Astrocyte (in vitro differentiated cells and primary cell): ENCODE results near the gene JAKMIP1. TPM values are rescaled to one million over a fixed set of nuclear protein-coding genes. Genes with fewer than 3 reads are reported as not detected.

Experiments
- DNase-seq: peaks from one replicate; pipeline ENCODE4 v3.0.0-alpha.2; 2010; ENCODE audit warnings: low read depth
- FAIRE-seq: peaks from 2 replicates; lab custom pipeline; 2011; peaks lifted over from hg19 to GRCh38; lab: Jason Lieb, UNC
- H2AFZ ChIP-seq: 2 replicates; pipeline ENCODE4 v1.6.0; 2012; ENCODE audit warnings: low read depth, low read length, inconsistent platforms
- H3K27ac ChIP-seq: 2 replicates; pipeline ENCODE4 v1.5.1; 2011; ENCODE audit warnings: low read depth, low read length, inconsistent platforms
- H3K27me3 ChIP-seq: 2 replicates; pipeline ENCODE4 v1.6.0; 2011; ENCODE audit warnings: low read length, inconsistent platforms; ENCODE audit not compliant: insufficient read depth
- H3K36me3 ChIP-seq: 2 replicates; pipeline ENCODE4 v1.5.1; 2011; ENCODE audit warnings: low read length, inconsistent platforms; ENCODE audit not compliant: insufficient read depth
- H3K4me1 ChIP-seq: 2 replicates; pipeline ENCODE4 v1.5.1; 2011; ENCODE audit warnings: low read length, inconsistent platforms; ENCODE audit not compliant: insufficient read depth
- H3K4me2 ChIP-seq: 2 replicates; pipeline ENCODE4 v1.6.0; 2012; ENCODE audit warnings: low read length, inconsistent platforms
- H3K4me3 ChIP-seq: 2 replicates; pipeline ENCODE4 v1.5.1; 2011; ENCODE audit warnings: low read depth, mild to moderate bottlenecking, low read length, inconsistent platforms; ENCODE audit not compliant: insufficient read depth
- H3K79me2 ChIP-seq: 2 replicates; pipeline ENCODE4 v1.6.0; 2012; ENCODE audit warnings: mild to moderate bottlenecking, low read length, inconsistent platforms; ENCODE audit not compliant: insufficient read depth
- H3K9ac ChIP-seq: 2 replicates; pipeline ENCODE4 v1.6.0; 2012; ENCODE audit warnings: mild to moderate bottlenecking, low read length, inconsistent platforms
- H3K9me3 ChIP-seq: 2 replicates; pipeline ENCODE4 v1.5.1; 2012; ENCODE audit warnings: low read depth, mild to moderate bottlenecking, low read length, inconsistent platforms; ENCODE audit not compliant: insufficient read depth
- H4K20me1 ChIP-seq: 2 replicates; pipeline ENCODE4 v1.6.0; 2012; ENCODE audit warnings: low read length, inconsistent platforms; ENCODE audit not compliant: insufficient read depth
- H3K27ac Mint-ChIP-seq: one replicate; pipeline ENCODE4 v1.8.0; 2021; ENCODE audit warnings: mild to moderate bottlenecking, mixed read lengths; ENCODE audit not compliant: unreplicated experiment
- H3K27me3 Mint-ChIP-seq: one replicate; pipeline ENCODE4 v1.8.0; 2021; ENCODE audit warnings: low read depth, mixed read lengths; ENCODE audit not compliant: unreplicated experiment
- H3K36me3 Mint-ChIP-seq: one replicate; pipeline ENCODE4 v1.8.0; 2021; ENCODE audit warnings: low read depth, mixed read lengths; ENCODE audit not compliant: unreplicated experiment
- H3K4me1 Mint-ChIP-seq: one replicate; pipeline ENCODE4 v1.8.0; 2021; ENCODE audit warnings: low read depth, mixed read lengths; ENCODE audit not compliant: unreplicated experiment
- H3K4me3 Mint-ChIP-seq: one replicate; pipeline ENCODE4 v1.8.0; 2021; ENCODE audit warnings: mild to moderate bottlenecking, moderate library complexity, mixed read lengths; ENCODE audit not compliant: unreplicated experiment
- H3K9me3 Mint-ChIP-seq: one replicate; pipeline ENCODE4 v1.8.0; 2021; ENCODE audit warnings: mild to moderate bottlenecking, mixed read lengths; ENCODE audit not compliant: unreplicated experiment
- EZH2 ChIP-seq: IDR thresholded peaks from 2 replicates; pipeline ENCODE4 v1.6.1; 2012; ENCODE audit warnings: mild to moderate bottlenecking, low read length, inconsistent platforms; ENCODE audit not compliant: insufficient read depth
- total RNA-seq: library from RNA; stranded (reverse); gene quantifications from 2 replicates; pipeline ENCODE4 v1.2.1, GENCODE V29; 2021
- TF ChIP-seq, protein P1 (sequence below): IDR thresholded peaks from 2 replicates; pipeline ENCODE4 v1.5.1; 2011; ENCODE audit warnings: low read depth, mild to moderate bottlenecking, inconsistent platforms, low read length, moderate library complexity; ENCODE audit not compliant: insufficient read depth

Gene JAKMIP1
- total RNA-seq, 1 donor from 2014 or later, result 0.50 TPM

DNA sequence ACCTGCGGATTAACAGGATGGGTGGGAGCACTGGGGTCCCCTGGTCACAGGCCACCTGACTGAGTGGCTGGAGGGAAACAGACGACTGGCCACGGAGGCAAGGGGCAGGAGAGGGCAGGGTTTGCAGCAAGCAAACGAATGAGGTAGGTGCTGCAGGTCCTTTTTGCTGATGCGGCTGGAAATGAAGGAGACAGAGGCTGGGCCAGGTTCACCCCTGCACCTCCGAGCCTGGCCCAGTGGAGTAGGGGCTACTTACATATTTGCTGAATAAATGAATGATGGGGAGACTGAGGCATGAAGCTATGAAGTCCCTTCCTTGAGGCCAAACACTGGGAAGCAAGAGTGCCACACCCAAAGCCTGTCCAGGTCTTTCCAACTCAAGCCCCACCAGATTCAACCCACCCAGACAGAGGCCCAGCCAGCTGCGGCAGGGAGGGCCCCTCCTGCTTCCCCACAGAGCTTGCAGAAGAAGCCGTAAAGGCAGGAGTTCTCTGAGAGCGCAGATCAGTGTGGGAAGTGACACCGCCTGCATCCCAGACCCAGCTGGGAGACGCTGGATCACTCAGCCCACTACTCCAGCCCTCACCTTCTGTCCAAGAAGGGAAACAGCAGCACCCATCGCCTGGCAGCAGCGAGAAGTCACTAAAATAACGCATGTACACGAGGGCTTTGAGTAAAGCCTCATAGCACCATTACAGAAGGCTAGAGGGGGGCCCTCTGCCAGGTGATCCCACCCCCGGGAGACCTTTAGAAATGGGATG is 146.0 kb downstream of the JAKMIP1 start:
- peaks cover 9% of the 10 kb centered on the region for H3K27me3 Mint-ChIP-seq
- no peak overlapping the region for H3K27ac ChIP-seq
- peaks cover 19% of the 10 kb centered on the region for H3K9me3 Mint-ChIP-seq
- H3K27ac Mint-ChIP-seq, result no peak overlapping the region
- peaks cover 16% of the 10 kb centered on the region for H3K9me3 ChIP-seq
- no peak overlapping the region for H2AFZ ChIP-seq
- no peaks in the 10 kb centered on the region for H3K36me3 ChIP-seq
- H4K20me1 ChIP-seq, result no peaks in the 10 kb centered on the region
- H3K4me3 ChIP-seq, result no peak overlapping the region
- no peak for DNase-seq
- H3K4me1 ChIP-seq, result no peaks in the 10 kb centered on the region
- H3K9ac ChIP-seq, result no peak overlapping the region
- H3K4me1 Mint-ChIP-seq, result no peaks in the 10 kb centered on the region
- no peak for TF ChIP-seq EZH2
- TF ChIP-seq, protein P1, sequence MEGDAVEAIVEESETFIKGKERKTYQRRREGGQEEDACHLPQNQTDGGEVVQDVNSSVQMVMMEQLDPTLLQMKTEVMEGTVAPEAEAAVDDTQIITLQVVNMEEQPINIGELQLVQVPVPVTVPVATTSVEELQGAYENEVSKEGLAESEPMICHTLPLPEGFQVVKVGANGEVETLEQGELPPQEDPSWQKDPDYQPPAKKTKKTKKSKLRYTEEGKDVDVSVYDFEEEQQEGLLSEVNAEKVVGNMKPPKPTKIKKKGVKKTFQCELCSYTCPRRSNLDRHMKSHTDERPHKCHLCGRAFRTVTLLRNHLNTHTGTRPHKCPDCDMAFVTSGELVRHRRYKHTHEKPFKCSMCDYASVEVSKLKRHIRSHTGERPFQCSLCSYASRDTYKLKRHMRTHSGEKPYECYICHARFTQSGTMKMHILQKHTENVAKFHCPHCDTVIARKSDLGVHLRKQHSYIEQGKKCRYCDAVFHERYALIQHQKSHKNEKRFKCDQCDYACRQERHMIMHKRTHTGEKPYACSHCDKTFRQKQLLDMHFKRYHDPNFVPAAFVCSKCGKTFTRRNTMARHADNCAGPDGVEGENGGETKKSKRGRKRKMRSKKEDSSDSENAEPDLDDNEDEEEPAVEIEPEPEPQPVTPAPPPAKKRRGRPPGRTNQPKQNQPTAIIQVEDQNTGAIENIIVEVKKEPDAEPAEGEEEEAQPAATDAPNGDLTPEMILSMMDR, result no peak
- no peak overlapping the region for H3K4me3 Mint-ChIP-seq
- no peaks in the 10 kb centered on the region for H3K79me2 ChIP-seq
- no peak overlapping the region for H3K4me2 ChIP-seq
- no peak for FAIRE-seq
- H3K27me3 ChIP-seq, result no peaks in the 10 kb centered on the region
- H3K36me3 Mint-ChIP-seq, result no peaks in the 10 kb centered on the region

DNA sequence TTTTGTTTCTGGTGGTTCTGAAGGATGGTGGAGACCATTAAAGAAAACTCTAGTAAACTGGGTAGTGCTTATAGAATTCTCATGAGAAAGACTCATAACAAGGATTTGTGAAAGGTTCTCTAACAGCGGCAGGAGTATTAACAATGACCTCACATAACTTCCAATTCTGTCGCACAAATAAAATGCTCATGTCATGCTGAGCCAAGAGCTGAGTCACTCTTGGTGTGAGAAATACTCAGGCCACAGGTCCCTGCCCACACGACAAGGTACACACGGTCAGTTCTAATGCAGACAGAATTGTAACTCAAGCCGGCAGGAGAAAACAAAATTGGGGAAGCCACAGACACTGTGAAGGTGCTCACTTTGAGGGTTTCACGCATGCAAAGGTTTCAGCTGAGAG is 147.7 kb downstream of the JAKMIP1 start:
- H3K4me2 ChIP-seq, result no peak overlapping the region
- no peaks in the 10 kb centered on the region for H4K20me1 ChIP-seq
- Mint-ChIP-seq H3K27me3 (peaks cover 11% of the 10 kb centered on the region), H3K36me3 (no peaks in the 10 kb centered on the region), H3K4me1 (no peaks in the 10 kb centered on the region), H3K9me3 (peaks cover 8% of the 10 kb centered on the region), H3K4me3 (no peak overlapping the region), H3K27ac (no peak overlapping the region)
- H3K27ac ChIP-seq, result no peak overlapping the region
- peaks cover 4% of the 10 kb centered on the region for H3K9me3 ChIP-seq
- TF ChIP-seq EZH2, result no peak
- TF ChIP-seq, protein P1, result no peak
- DNase-seq (no peak), FAIRE-seq (no peak)
- no peak overlapping the region for H2AFZ ChIP-seq
- no peaks in the 10 kb centered on the region for H3K36me3 ChIP-seq
- H3K27me3 ChIP-seq, result no peaks in the 10 kb centered on the region
- no peak overlapping the region for H3K4me3 ChIP-seq
- no peak overlapping the region for H3K9ac ChIP-seq
- no peaks in the 10 kb centered on the region for H3K4me1 ChIP-seq
- no peaks in the 10 kb centered on the region for H3K79me2 ChIP-seq

GRCh38 chr4:6050551-6050950 is 149.8 kb downstream of the JAKMIP1 start:
- H3K9me3 Mint-ChIP-seq, result no peaks in the 10 kb centered on the region
- Histone ChIP-seq H3K27me3 (no peaks in the 10 kb centered on the region), H3K9me3 (no peaks in the 10 kb centered on the region), H3K27ac (no peak overlapping the region), H3K4me1 (no peaks in the 10 kb centered on the region), H3K4me2 (no peak overlapping the region), H4K20me1 (no peaks in the 10 kb centered on the region), H3K79me2 (no peaks in the 10 kb centered on the region), H3K9ac (no peak overlapping the region), H3K4me3 (no peak overlapping the region), H2AFZ (no peak overlapping the region), H3K36me3 (no peaks in the 10 kb centered on the region)
- peaks cover 21% of the 10 kb centered on the region for H3K27me3 Mint-ChIP-seq
- H3K36me3 Mint-ChIP-seq, result no peaks in the 10 kb centered on the region
- FAIRE-seq (no peak), DNase-seq (no peak)
- H3K4me3 Mint-ChIP-seq, result no peak overlapping the region
- no peak for TF ChIP-seq EZH2
- TF ChIP-seq, protein P1, result no peak
- H3K27ac Mint-ChIP-seq, result no peak overlapping the region
- H3K4me1 Mint-ChIP-seq, result no peaks in the 10 kb centered on the region
